ENCODE measurements around the gene IFT122. TPM values are rescaled to one million over a fixed set of nuclear protein-coding genes. Genes with fewer than 3 reads are reported as not detected.
"Not testable (repeated sequence)": the region's sequence is repeated elsewhere in the genome, so short reads cannot be mapped to it uniquely, and the experiment has no call there.

IFT122 gene
- total RNA-seq, 2 experiments from 2014 or later: 15.6 to 34.0 TPM

DNA sequence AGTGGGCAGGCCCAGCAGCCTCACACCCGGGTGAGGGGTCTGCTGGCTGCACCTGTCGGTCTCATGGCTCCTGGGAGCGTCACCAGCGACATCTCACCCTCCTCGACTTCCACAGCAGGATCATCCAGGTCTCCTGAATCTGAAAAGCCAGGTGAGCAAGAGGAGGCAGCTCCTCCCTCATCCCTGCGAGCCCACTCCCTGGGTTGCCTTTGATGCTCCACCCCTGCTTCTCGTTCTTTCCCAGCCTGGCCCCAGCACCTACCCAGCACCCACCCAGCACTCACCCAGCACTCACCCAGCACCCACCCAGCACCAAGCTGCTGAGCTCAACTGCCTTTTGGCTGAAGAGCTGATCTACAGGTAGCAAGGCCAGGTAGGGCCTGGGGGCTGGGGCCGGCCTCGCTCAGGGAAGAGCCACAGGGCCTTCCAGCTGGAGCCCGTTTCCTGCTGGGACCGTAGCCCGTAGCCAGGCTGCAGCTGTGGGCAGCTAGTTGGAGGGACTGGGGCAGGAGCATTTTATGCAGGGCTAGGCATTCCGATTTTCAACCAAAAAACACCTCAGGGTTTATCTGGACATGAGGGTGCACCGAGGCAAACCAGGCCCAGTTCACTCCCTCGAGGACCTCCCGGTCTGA lies 103.2 kb downstream of the IFT122 start, which contains the start of gene H1-8:
Gene H1-8, plus strand, starts transcription at position 20 of the 635 bp plus-strand sequence. Its CDS starts 44 bp downstream, at position 64.
- Mint-ChIP-seq H3K27ac (no peak within 1 kb of the TSS), H3K27me3 (no peaks in the 10 kb centered on the region), H3K36me3 (no peaks in the 10 kb centered on the region), H3K4me1 (no peaks in the 10 kb centered on the region), H3K9me3 (ENCODE audit: low read depth) (no peaks in the 10 kb centered on the region), H3K4me3 (no peak within 1 kb of the TSS)
- CTCF ChIA-PET: interaction anchor here (1.2 kb wide), 1 partner anchor 53 kb away, joined by 3 read pairs; no protein-coding TSS in a partner anchor
- no peak for ATAC-seq
- no peak for DNase-seq

DNA sequence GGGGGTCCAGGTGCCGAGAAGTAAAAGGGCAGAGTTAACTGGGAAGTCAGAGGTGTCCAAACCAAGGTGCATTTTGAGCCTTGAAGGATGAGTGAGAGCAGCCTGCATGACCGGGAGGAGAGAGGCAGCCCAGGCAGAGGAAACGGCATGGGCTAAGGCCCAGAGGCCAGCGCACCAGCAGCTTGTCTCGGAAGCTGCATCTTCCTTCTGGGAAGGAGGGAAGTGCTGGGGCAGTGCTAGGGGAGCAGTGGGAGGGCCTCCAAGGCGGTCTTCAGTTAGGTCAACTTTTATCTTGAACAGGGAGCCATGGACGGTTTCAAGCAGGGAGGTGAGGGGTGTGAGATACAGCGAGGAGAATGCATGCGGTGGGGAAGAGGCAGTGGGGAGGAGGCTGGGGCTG lies 104.0 kb downstream of the IFT122 start:
- Mint-ChIP-seq H3K4me3 (no peak overlapping the region), H3K9me3 (ENCODE audit: low read depth) (no peaks in the 10 kb centered on the region), H3K27me3 (no peaks in the 10 kb centered on the region), H3K36me3 (no peaks in the 10 kb centered on the region), H3K27ac (no peak overlapping the region), H3K4me1 (no peaks in the 10 kb centered on the region)
- DNase-seq: no peak
- ATAC-seq: no peak
- CTCF ChIA-PET: interaction anchor here (1.2 kb wide), 1 partner anchor 54 kb away, joined by 3 read pairs; no protein-coding TSS in a partner anchor

DNA sequence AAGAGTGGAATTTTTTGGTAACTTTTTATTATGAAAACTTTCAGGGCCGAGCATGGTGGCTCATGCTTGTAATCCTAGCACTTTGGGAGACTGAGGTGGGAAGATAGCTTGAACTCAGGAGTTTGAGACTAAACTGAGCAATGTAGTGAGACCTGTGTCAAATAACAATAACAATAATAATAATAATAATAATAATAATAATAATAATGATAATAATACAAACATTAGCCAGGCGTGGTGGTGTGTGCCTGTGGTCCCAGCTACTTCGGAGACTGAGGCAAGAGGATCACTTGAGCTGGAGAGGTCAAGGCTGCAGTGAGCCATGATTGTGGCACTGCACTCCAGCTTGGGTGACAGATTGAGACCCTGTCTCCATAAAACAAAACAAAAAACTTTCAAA lies 105.9 kb downstream of the IFT122 start:
- H3K27ac Mint-ChIP-seq; H3K9me3 Mint-ChIP-seq (ENCODE audit: low read depth); DNase-seq; H3K4me1 Mint-ChIP-seq; H3K4me3 Mint-ChIP-seq; ATAC-seq; H3K36me3 Mint-ChIP-seq; H3K27me3 Mint-ChIP-seq; CTCF ChIA-PET: not testable (repeated sequence)

DNA sequence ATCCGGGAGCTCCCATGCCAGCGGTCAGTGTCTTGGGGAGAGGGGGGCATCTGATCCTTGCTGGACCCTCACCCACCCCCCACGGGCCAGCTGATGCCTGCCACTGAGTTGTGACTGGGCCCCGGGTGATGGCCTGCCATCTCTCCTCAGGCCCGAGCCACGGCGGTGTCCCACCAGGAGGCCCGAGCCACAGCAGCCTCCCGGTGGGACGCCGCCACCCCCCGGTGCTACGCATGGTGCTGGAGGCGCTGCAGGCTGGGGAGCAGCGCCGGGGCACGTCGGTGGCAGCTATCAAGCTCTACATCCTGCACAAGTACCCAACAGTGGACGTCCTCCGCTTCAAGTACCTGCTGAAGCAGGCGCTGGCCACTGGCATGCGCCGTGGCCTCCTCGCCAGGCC lies 107.2 kb downstream of the IFT122 start:
- ATAC-seq: no peak
- Mint-ChIP-seq H3K9me3 (ENCODE audit: low read depth) (no peaks in the 10 kb centered on the region), H3K27me3 (peaks cover 3% of the 10 kb centered on the region), H3K4me3 (no peak overlapping the region), H3K36me3 (no peaks in the 10 kb centered on the region), H3K4me1 (no peaks in the 10 kb centered on the region), H3K27ac (no peak overlapping the region)
- CTCF ChIA-PET: no interaction called here
- no peak for DNase-seq

DNA sequence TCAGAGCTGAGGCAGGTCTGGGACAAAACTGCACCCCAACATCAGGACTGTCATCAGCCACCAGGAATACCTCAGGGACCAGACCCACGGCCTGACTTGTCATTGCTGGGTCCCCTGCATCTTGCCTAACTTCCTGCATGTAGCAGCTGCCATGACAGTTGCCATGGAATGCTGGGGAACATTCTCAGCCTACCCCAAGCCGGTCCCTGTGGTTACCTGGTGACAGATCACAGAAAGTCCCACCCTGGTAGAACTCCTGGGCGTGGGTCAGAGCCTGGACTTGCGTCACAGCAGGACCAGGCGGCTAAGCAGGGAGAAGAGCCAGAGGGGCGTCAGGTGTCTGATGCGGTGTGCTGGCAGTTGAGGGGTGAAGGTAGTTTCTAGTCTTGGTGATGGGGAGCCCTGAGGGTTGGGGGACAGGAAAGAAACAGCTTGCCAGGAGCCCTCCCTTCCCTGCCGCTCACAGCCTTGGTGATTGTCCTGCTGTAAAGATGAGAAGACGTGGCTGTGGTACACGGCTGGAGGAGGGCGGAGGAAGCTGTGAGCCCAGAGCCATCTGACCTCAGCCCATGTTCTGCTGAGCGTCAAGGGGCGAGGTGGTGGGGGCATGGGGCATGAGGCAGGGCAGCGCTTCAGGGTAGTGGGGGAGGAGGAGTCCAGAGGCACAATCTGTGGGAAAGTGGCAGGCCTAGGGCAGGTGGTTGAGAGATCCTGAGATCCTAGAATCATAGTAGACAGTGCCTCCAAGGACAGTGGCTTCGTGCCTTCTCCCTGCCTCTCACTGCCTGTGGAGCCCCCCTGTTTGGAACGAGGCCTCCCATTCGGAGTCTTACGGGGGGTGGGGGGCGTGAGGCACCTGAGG lies 108.3 kb downstream of the IFT122 start:
- Mint-ChIP-seq H3K4me1 (no peaks in the 10 kb centered on the region), H3K9me3 (ENCODE audit: low read depth) (no peaks in the 10 kb centered on the region), H3K27me3 (peaks cover 3% of the 10 kb centered on the region), H3K36me3 (no peaks in the 10 kb centered on the region), H3K4me3 (no peak overlapping the region), H3K27ac (no peak overlapping the region)
- no peak for ATAC-seq
- no peak for DNase-seq
- CTCF ChIA-PET: no interaction called here

DNA sequence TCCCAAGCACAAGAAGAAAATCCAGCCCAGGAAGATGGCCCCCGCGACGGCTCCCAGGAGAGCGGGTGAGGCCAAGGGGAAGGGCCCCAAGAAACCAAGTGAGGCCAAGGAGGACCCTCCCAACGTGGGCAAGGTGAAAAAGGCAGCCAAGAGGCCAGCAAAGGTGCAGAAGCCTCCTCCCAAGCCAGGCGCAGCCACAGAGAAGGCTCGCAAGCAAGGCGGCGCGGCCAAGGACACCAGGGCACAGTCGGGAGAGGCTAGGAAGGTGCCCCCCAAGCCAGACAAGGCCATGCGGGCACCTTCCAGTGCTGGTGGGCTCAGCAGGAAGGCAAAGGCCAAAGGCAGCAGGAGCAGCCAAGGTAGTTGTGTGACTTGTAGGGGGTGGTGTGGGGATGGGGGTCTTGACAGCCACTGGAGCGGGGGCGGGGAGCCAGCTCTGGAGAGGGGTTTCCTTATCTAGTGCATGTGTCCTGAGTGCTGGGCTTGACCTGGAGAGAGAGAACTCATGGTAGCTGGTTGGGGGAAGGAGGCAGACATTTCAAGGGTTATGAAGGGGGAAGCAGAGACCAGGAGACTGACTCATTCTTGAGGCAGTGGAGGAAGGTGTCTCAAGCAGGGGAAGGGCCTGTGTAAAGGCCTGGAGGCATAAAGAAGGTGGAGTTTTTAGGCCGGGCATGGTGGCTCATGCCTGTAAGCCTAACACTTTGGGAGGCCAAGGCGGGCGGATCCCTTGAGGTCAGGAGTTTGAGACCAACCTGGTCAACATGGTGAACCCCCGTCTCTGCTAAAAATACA lies 109.2 kb downstream of the IFT122 start:
- Mint-ChIP-seq H3K27me3 (peaks cover 9% of the 10 kb centered on the region), H3K4me3 (no peak overlapping the region), H3K36me3 (no peaks in the 10 kb centered on the region)

DNA sequence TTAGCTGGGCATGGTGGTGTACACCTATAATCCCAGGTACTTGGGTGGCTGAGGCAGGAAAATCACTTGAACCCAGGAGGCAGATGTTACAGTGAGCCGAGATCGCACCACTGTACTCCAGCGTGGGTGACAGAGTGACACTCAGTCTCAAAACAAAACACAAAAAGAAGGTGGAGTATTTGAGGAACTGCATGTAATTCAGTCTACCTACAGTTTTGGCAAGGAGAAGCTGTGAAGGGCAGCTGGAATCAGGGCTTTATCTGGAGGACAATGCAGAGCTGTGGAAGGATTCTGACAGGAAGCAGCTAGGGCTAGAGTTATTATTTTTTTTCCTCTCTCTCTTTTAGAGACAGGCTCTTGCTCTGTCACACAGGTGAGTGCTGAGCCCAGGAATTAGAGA lies 109.8 kb downstream of the IFT122 start:
- H3K9me3 Mint-ChIP-seq (ENCODE audit: low read depth): no peaks in the 10 kb centered on the region
- H3K27ac Mint-ChIP-seq: no peak overlapping the region
- H3K4me3 Mint-ChIP-seq: no peak overlapping the region

More for the DNA sequence above, 109.2 kb downstream of the IFT122 start:
- no peaks in the 10 kb centered on the region for H3K9me3 Mint-ChIP-seq (ENCODE audit: low read depth)
- H3K27ac Mint-ChIP-seq: no peak overlapping the region
- H3K4me1 Mint-ChIP-seq: peaks cover 6% of the 10 kb centered on the region
- CTCF ChIA-PET: no interaction called here
- DNase-seq: no peak
- no peak for ATAC-seq

DNA sequence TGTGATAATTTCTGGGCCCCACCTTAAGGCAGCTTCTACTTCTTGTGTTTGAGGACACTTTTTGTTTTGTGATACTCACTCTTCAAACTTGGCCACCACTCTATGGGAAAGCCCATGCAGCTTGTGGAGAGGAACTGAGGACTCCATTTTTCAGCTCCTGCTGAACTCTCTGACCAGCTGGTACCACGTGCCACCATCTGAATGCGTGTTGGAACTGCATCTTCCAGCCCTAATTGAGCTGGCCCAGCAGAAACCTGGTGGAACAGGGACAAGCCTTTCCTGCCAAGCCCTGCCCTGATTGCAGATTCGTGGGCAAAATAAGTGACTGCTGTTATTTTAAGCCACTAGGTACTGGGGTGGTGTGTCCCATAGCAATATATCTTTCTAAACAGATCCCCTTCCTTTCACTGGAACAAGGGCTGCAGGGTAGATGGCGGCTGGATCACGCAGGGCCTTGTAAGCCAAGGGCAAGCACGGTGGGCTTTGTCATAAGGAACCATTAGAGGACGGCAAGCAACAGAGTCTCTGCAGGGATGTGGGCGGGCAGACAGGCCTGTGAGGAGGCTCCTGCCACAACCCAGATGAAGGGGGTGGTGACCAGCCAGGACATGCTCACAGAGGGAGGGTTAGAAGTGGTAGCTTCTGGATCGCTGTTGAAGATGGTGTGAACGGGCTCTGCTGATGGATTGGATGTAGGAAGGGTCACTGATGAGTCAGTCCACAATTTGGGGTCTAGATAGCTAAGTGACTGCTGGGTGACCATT lies 112.4 kb downstream of the IFT122 start:
- H3K27me3 Mint-ChIP-seq: peaks cover 16% of the 10 kb centered on the region
- H3K9me3 Mint-ChIP-seq (ENCODE audit: low read depth): no peaks in the 10 kb centered on the region
- CTCF ChIA-PET: no interaction called here
- ATAC-seq (no peak), DNase-seq (no peak)
- H3K36me3 Mint-ChIP-seq: no peaks in the 10 kb centered on the region
- H3K4me3 Mint-ChIP-seq: no peak overlapping the region
- H3K4me1 Mint-ChIP-seq: peaks cover 18% of the 10 kb centered on the region
- no peak overlapping the region for H3K27ac Mint-ChIP-seq

More for the DNA sequence above, 109.8 kb downstream of the IFT122 start:
- Mint-ChIP-seq H3K27me3 (peaks cover 14% of the 10 kb centered on the region), H3K36me3 (no peaks in the 10 kb centered on the region), H3K4me1 (peaks cover 12% of the 10 kb centered on the region)
- DNase-seq: no peak
- ATAC-seq: no peak
- CTCF ChIA-PET: interaction anchor here (0.9 kb wide), 1 partner anchor 79 kb away, joined by 3 read pairs; no protein-coding TSS in a partner anchor

DNA sequence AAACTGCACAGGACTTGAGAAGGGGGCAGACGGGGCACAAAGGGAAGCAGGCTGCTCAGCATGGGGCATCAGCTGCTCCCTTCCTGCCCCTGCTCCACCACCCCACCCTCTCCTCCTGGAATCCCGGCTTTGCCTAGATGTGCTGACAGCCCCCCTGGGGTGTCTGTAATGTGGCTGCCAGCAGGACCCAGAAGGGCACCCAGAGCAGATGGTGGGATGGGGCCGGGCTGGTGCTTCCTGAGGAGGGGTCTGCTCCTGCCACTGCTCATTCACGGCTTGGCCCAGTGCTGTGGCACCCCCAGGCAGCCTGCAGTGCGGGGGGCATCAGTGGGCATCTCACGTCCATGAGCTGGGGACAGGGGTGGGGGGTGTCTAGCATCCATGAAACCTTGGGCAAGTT lies 113.1 kb downstream of the IFT122 start:
- DNase-seq (no peak), ATAC-seq (no peak)
- H3K36me3 Mint-ChIP-seq: no peaks in the 10 kb centered on the region
- H3K4me3 Mint-ChIP-seq: no peak overlapping the region
- H3K27ac Mint-ChIP-seq: no peak overlapping the region
- H3K27me3 Mint-ChIP-seq: peaks cover 16% of the 10 kb centered on the region
- peaks cover 24% of the 10 kb centered on the region for H3K4me1 Mint-ChIP-seq
- no peaks in the 10 kb centered on the region for H3K9me3 Mint-ChIP-seq (ENCODE audit: low read depth)
- CTCF ChIA-PET: no interaction called here

DNA sequence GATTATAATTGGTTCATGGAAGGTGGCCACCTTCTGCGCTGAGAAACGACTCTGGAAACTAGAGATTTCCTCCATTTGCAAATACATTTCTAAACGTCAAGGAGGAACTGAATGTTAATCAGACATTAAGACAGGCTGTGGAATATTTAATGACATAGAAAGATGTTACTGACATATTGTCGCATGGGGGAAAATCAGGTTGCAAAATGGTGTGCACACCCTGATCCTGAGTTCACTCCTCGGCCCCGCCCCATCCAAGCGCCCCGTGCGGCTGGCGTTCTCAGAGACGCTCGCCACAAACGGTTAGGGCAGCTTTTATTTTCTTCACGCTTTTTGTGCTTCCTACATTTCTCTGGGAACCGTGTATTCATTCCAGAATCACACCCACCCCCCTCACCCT lies 113.7 kb downstream of the IFT122 start:
- ATAC-seq: peak; percentile 34
- DNase-seq: peak; percentile 50
- Mint-ChIP-seq H3K36me3 (no peaks in the 10 kb centered on the region), H3K4me3 (no peak overlapping the region), H3K27ac (no peak overlapping the region), H3K4me1 (peaks cover 27% of the 10 kb centered on the region), H3K27me3 (peaks cover 16% of the 10 kb centered on the region), H3K9me3 (ENCODE audit: low read depth) (no peaks in the 10 kb centered on the region)
- CTCF ChIA-PET: interaction anchor here (1.0 to 1.3 kb wide), 3 partner anchors 15 to 40 kb away, joined by 3 to 4 read pairs (median 3); no protein-coding TSS in a partner anchor

DNA sequence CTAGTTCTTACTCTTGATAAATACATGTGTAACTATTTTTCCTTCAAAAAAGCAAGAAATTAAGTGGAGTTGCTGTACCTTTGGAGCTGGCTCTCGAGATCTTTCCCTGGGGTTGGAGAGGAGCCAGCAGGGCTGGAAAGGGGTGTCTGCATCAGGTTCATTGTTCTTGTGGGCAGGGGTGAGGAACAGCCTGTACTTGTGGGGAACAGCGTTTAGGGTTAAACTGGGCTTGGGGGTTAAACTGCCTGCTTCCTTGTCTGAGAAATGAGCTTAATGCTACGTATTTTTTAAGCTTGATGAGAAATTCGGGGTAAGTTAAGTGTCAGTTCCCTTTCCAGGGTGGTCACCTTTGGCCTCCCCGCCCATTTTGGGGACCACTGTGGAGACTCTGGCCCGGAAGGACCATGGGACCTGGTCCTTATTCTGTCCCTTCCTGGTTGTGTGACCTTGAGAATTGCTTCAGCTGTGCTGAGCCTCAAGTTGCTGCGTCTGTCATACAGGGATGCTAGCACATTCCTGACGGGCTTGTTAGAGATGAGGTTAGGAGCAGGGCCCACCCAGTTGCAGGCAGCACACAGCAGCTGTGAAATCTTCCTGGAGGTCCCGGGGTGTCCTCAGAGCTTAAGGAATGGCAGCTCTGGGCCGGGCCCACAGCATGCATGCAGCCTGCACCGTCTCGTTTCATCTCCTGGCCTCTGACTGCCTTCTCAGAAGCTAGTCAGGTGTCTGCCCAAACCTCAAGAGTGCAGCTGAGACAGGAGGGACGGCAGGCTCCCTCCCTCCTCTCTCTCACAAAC lies 114.5 kb downstream of the IFT122 start:
- H3K36me3 Mint-ChIP-seq: no peaks in the 10 kb centered on the region
- H3K4me3 Mint-ChIP-seq: no peak overlapping the region
- no peak overlapping the region for H3K27ac Mint-ChIP-seq
- peaks cover 16% of the 10 kb centered on the region for H3K27me3 Mint-ChIP-seq
- no peak for DNase-seq
- CTCF ChIA-PET: interaction anchor here (0.8 to 1.3 kb wide), 5 partner anchors 16 to 155 kb away, joined by 3 to 4 read pairs (median 3); no protein-coding TSS in a partner anchor
- H3K4me1 Mint-ChIP-seq: peaks cover 27% of the 10 kb centered on the region
- no peak for ATAC-seq
- H3K9me3 Mint-ChIP-seq (ENCODE audit: low read depth): no peaks in the 10 kb centered on the region

DNA sequence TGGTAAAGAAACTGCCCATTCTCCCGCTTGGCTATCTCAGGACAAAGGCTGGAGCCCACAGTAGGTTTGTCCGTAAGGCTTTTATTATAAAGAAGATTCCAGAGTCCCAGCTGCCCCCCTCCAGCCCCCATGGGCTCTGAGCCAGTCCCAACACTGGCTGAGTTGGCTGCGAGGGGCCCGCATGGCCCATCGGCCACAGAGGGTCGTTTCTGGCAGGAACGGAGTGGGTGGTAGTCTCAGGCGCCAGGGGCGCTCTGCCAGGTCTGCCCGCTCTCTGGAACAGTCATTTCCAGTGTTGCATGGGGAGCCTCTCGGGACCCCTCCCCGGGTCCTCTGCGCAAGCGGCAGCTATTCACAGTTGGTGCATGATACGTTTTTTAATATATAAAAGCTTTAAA lies 115.1 kb downstream of the IFT122 start:
- no peak overlapping the region for H3K4me3 Mint-ChIP-seq
- DNase-seq: no peak
- no peaks in the 10 kb centered on the region for H3K9me3 Mint-ChIP-seq (ENCODE audit: low read depth)
- no peaks in the 10 kb centered on the region for H3K36me3 Mint-ChIP-seq
- ATAC-seq: no peak
- peaks cover 27% of the 10 kb centered on the region for H3K4me1 Mint-ChIP-seq
- peaks cover 16% of the 10 kb centered on the region for H3K27me3 Mint-ChIP-seq
- no peak overlapping the region for H3K27ac Mint-ChIP-seq
- CTCF ChIA-PET: interaction anchor here (1.1 to 1.3 kb wide), 2 partner anchors 18 to 37 kb away, joined by 3 to 4 read pairs; no protein-coding TSS in a partner anchor
